GM12891 (cell line): Measurements from ENCODE around the gene TRIM66.

ENCODE experiments used
- DNase-seq: peaks from one replicate; pipeline ENCODE4 v3.0.0; 2011; ENCODE audit warnings: low spot score; ENCODE audit not compliant: insufficient read length
- FAIRE-seq: peaks from 2 replicates; lab custom pipeline; 2011; peaks lifted over from hg19 to GRCh38; lab: Jason Lieb, UNC
- PAX5 ChIP-seq: IDR thresholded peaks from 2 replicates; pipeline ENCODE4 v1.6.1; 2011; ENCODE audit warnings: low read length, moderate library complexity, mild to moderate bottlenecking; ENCODE audit not compliant: insufficient read depth, severe bottlenecking
- POLR2A ChIP-seq: IDR thresholded peaks from 2 replicates; pipeline ENCODE4 v1.6.1; 2011; ENCODE audit warnings: low read depth, low read length, control low read depth
- POLR2AphosphoS5 ChIP-seq: IDR thresholded peaks from 2 replicates; pipeline ENCODE4 v1.6.1; 2011; ENCODE audit warnings: low read depth, low read length, control low read depth
- POU2F2 ChIP-seq: IDR thresholded peaks from 2 replicates; pipeline ENCODE4 v1.6.1; 2011; ENCODE audit warnings: low read depth, mild to moderate bottlenecking, control low read depth, low read length, moderate library complexity
- SPI1 ChIP-seq: IDR thresholded peaks from 2 replicates; pipeline ENCODE4 v1.6.1; 2011; ENCODE audit warnings: low read depth, low read length, control low read depth
- TAF1 ChIP-seq: IDR thresholded peaks from 2 replicates; pipeline ENCODE4 v1.6.1; 2011; ENCODE audit warnings: low read depth, low read length, control low read depth

TRIM66 gene

DNA sequence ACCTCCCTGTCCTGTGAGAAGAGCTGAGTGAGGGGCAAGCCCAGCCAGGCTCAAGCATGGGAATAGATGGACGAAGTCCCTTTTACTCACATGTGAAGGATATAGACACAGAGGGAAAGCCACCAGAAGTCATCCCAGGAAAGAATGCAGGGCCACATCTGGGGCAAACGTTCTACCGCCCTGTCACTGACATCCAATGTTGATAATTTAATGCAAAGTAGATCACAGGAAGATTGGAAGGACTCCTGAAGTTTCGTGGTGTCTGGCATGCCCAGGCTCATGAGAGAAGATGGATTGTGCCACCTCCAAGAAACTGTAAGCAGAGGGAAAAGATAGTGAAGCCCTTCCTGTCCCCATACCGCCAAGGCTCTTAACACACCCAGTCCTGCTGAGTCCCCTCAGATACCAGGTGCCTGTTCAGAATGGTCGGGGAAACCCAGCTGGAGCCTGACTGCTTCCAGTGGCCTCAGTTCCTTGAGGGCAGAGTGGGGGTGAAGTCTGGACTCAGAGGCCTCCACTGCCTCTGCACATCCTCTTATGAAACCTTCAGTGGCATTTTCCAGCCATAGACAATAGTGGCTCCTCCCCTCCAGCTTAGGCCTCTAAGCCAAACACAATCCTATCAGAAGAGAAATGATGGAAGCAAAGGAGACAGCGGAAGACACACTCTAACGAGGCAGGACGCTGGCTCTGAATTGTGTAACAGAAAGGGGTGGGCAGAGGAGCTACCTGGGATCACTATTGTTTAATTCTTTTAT lies 80.9 kb downstream of the TRIM66 start:
- DNase-seq (no peak), FAIRE-seq (no peak)
- TF ChIP-seq POU2F2 (no peak), POLR2A (no peak), SPI1 (no peak), TAF1 (no peak), POLR2AphosphoS5 (no peak), PAX5 (no peak)

DNA sequence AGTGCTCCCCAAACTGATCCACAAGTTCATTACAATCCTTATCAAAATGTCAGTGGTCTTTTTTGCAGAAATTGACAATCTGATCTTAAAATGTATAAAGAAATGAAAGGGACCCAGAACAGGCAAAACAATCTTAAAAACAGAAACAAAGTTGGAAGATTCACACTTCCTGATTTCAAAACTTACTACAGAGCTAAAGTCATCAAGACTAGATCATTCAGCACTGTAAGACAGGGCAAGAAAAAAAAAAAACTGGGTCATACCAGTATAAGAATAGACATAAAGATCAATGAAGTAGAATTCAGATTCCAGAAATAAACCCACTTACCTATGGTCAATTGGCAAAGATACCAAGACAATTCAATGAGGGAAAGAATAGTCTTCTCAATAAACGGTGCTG lies 84.0 kb downstream of the TRIM66 start:
- no peak for FAIRE-seq
- TF ChIP-seq POLR2A (no peak), TAF1 (no peak), SPI1 (no peak), PAX5 (no peak), POLR2AphosphoS5 (no peak), POU2F2 (no peak)
- DNase-seq: no peak

DNA sequence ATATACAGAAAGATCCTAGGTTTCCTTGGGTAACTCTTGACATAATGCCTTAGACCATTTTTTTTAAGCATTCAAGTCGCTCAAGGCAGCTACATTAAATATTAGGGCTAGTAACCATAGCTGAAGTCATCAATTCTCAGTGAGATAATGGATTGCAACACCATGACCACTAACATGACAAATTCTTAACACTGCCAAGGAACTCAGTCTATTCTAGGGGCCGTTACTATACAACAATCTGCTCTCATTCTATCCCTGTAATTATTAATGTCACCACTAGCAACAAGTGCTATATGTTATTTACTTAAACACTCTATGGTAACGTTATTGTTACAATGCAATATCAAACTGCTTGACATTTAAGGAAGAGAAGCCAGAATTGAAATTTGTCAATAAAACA lies 85.3 kb downstream of the TRIM66 start:
- FAIRE-seq: no peak

DNA sequence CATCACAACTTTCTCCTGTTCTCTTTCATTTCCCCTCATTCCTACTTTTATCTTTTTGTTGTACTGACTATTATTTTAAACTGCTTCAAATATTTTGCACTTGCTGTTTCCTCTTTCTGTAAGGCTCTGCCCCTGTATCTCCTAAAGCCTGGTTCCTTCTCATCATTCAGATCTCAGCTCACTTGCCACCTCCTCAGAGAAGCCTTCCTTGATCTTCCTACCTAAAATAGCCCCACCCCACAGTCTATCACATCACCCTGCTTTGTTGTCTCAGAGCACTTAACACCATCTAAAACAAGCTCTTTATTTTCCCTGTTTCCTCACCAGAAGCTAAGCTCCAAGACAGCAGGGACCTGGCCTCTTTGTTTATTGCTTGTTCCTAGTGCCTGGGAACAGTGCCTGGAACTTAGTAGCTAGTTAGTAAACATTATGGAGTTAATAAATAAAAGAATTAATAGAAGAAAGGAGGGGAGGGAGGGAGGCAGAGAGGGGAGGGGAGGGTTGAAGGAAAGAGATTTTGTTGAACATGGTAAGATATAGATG lies 85.9 kb downstream of the TRIM66 start:
- FAIRE-seq: no peak
- TF ChIP-seq POLR2AphosphoS5: no peak
- no peak for DNase-seq

More for the DNA sequence above, 85.3 kb downstream of the TRIM66 start:
- DNase-seq: no peak
- TF ChIP-seq POLR2AphosphoS5: no peak
- no peak for TF ChIP-seq POU2F2
- no peak for TF ChIP-seq SPI1
- TF ChIP-seq POLR2A: no peak
- no peak for TF ChIP-seq PAX5
- no peak for TF ChIP-seq TAF1

DNA sequence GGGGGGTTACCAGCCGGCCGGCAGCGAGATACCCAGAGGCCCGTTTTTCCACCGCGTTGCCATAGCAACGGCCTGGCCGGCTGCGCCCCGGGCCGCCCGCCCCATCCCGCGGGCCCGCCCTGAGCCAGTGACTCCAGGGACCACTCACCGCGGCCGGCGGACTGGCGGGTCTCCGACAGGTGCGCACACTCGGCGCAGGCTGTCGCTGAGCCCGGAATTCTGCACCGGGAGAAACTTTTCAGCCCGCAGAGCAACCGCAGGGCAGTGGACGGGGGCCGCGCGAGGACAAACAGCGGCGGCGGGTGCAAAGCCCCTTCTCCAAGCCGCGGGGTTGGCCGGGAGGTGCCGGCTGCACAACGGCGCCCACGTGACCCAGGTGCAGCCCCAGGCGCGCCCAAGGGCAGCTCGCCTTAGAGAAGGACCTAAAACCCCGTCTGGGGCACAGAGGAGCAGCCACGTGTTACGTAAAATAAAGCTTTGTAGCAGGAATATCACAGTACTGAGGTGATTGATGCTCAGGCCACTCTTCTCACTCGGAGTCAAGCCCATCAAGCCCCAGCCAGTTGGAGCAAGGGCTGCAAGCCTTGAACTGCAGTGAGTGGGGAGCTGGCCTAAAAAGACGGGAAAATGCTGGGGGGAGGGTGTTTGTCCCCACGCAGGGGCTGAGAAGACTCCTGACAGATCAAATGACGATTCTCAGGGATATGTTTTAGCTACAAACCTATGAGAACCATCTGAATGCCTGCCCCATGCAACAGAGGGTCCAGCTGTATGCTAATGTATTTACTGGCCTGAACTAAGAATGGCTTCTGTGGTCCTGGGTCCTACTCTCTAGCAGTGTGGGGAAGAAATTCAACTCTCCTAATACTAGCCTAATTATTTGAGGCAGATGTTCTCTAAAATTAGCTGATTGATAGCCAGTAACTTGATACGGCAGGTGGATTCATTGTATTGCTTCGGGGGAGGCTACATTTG lies 88.2 kb downstream of the TRIM66 start, which contains the start of gene STK33:
STK33 (minus strand) TSS at position 294 of the 975 bp plus-strand sequence. CDS start 119,323 bp downstream, outside the sequence.
- DNase-seq: peak; percentile 80
- peak; percentile 96 for FAIRE-seq
- TF ChIP-seq POLR2A (peak; percentile 42), POLR2AphosphoS5 (0 out of 2 replicates have a peak, but pooled peaks have one; percentile 40), TAF1 (no peak), PAX5 (no peak)

DNA sequence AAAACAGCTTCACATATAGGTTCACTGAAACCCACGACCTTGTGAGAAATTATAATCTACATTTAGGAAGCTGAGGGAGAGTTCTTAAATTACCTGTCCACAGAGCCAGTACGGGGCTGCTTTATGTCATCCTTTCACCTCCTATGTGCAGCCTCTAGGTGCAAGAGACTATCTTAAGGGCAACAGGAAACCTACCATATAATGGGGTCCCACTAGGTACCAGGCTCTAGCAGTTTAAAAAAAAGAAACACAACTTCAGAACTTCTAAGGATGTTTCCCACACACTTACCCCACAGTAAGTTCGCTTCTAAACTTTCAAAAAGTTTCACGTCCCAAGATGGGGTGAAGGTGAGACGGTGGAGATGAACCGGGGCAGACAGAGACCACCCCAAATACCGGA lies 89.0 kb downstream of the TRIM66 start:
- no peak for TF ChIP-seq TAF1
- FAIRE-seq: peak; percentile 60

DNA sequence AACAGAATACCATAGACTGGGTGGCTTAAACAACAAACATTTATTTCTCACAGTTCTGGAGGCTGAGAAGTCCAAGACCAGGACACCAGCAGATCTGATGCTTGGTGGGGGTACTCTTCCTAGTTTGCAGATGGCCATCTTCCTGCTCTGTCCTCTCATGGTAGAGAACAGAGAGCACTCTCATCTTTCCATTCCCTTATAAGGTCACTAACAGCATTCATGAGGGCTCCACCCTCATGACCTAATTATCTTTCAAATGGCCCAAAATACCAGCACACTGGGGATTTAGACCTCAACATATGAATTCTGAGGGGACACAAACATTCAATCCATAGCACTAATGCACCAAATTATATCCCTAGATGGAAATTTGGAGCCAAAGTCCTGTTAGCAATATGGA lies 94.5 kb downstream of the TRIM66 start:
- DNase-seq (no peak), FAIRE-seq (no peak)
- TF ChIP-seq TAF1 (no peak), POU2F2 (no peak), SPI1 (no peak), POLR2AphosphoS5 (no peak), POLR2A (no peak), PAX5 (no peak)

More for the DNA sequence above, 89.0 kb downstream of the TRIM66 start:
- no peak for DNase-seq

DNA sequence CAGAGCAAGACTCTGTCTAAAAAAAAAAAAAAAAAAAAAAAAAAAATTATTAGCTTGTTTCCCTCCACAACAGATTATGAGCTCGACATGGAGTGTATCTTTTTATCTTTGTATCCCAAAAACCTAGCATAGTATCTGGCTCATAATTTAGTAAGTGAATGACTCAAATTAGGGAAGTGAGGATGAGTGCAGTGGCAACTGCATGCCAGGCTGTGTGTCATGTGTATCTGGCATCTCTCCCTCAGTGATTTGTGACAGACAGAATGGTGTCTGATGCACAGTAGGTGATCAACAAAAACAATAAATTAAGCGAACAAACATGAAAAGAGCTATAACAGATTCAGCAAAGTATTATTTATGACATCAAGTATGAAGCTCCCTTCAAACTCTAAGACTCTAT lies 95.7 kb downstream of the TRIM66 start:
- DNase-seq (no peak), FAIRE-seq (no peak)
- TF ChIP-seq SPI1 (peak; percentile 55), TAF1 (no peak)

DNA sequence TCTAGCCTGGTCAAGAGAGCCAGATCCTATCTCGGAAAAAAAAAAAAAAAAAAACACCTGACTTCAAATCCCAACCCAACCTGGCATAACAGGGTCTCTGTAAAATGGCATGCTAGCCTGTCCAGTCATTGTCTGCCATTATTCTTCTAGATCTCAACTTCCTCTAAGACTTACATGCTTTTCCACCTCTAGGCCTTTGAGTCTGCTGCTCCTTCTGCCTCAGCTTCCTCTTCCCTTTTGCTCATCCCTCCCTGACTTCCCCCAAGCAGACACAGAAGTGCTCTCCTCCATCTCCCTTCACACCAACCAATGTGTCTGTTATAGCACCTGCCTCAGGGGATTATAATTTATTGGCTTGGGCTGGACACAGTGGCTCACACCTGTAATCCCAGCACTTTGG lies 96.3 kb downstream of the TRIM66 start:
- FAIRE-seq: no peak
- DNase-seq: no peak
- TF ChIP-seq POU2F2: no peak
- no peak for TF ChIP-seq POLR2AphosphoS5
- TF ChIP-seq TAF1: no peak
- TF ChIP-seq SPI1: no peak
- no peak for TF ChIP-seq POLR2A
- TF ChIP-seq PAX5: no peak

DNA sequence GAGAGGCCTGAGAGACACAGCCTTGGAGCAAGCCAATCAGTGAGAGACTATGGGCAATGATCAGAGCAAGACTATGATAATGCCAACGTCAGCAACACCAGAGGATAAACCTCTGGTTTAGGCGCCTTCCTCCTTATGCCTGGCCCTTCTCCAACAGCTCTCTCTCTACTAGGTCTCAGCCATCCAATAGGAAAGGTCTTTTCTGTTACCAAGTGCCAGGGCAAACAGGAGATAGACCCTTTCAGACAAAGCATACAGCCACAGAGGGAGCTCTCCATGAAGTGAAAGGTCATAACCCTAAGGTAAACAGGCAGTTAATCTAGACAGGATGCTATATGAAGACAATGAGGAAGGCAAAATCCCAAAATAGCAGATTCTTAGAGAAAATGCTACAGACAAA lies 98.0 kb downstream of the TRIM66 start:
- DNase-seq: no peak
- FAIRE-seq: no peak
- TF ChIP-seq POLR2A (no peak), SPI1 (no peak), TAF1 (no peak), PAX5 (no peak), POU2F2 (no peak), POLR2AphosphoS5 (no peak)
